GM19025 (cell line): ENCODE data around the gene RABGEF1.
"Not testable (repeated sequence)": the region's sequence is repeated elsewhere in the genome, so short reads cannot be mapped to it uniquely, and the experiment has no call there.

Experiments
- ATAC-seq: cut with Tn5 transposase; IDR thresholded peaks from one replicate; pipeline ENCODE4 v1.9.1; 2021; ENCODE audit warnings: mild to moderate bottlenecking, low read depth, moderate library complexity; ENCODE audit not compliant: unreplicated experiment

The RABGEF1 gene

DNA sequence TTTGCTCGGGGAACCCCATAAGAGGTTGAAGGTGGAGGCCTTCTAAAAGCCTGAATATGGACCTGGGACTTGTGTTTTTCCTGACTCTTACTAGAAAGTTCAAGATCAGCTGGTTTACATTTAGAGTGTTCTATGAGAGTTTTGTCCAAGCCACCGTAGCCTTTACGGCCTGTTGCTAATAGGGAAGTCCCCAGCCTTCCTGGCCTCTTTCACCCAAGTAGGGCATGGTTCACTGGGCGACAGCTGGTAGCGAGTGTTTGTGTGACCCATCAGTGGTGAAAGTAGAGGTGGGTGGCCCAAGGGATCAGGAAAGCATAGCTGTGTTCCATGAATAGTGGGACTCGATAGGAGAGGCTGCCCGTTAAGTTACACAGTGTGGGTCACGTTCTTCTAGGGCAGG is 60.1 kb downstream of the RABGEF1 start:
- no peak for ATAC-seq

DNA sequence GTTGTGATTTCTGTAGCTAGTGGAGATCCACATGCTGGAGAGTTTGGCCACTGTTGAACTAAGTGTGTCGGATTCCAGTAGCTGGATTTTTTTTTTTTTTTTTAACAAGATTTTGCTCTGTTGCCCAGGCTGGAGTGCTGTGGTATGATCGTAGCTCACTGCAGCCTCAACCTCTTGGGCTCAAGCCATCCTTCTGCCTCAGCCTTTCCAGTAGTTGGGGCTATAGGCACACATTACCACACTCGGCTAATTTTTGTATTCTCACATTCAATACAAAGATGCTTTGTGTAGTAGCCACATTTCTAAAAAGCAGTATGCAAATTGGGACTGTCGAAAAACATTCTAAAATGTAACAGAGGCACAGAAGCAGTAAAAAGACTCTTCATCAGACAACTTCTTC is 63.5 kb downstream of the RABGEF1 start:
- no peak for ATAC-seq

DNA sequence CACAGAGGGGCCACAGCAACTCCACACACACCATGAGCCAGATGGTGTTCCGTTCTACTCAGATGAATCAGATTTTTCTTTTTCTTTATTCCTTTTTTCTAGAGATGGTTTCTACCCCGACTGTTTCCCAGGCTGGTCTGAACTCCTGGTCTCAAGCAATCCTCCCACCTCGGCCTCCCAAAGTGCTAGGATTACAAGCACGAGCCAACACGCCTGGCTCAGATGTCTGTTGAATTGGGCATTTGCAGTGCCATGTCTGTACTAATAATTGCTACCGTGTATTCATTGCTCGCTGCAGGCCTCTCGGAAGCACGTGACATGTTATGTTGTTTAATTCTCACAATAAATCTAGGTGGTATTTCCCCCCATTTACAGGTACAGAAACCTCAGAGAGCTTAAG is 67.2 kb downstream of the RABGEF1 start:
- ATAC-seq, result no peak

DNA sequence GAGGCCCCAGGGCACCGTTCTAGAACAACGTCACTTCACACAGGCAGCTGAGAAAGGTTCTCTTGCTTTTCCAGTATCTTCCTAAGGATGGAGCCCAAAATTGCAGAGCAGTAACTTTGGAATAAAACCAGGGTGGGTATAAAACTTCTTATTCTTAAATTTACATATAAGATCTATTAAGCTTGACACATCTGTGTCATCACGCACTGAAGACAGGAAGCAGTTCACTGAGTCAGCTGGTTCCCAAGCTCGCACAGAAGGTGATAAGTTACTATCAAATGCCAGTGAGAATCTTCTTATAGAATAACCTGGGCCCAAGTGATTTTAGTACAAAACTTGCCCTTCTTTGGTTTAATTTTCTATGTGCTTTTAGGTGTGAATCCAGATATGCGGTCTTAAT is 70.2 kb downstream of the RABGEF1 start:
- ATAC-seq, result no peak

DNA sequence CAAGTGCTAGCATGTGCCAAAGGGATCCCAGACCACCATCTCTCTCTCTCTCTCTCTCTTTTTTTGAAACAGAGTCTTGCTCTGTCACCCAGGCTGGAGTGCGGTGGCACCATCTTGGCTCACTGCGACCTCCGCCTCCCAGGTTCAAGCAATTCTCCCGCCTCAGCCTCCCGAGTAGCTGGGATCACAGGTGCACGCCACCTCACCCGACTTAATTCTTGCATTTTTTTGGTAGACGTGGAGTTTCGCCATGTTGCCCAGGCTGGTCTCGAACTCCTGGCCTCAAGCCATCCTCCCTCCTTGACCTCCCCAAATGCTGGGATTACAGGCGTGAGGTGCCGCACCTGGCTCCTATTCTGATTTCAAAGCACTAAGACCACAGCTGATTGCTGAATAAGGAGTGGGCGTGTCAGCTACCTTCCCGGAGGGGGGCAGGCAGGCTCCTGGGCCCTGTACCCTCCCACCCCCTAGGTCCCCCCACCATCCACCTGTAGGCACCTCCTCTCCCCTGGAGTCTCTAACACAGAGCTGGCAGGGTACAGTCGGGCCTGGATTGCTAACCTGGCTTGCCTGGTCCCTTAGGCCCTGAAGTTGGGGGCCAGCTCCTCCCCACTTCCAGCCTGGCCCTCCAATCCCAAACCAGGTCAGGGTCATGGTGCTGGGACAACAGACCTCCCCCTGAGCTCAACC is 74.8 kb downstream of the RABGEF1 start:
- not testable (repeated sequence) for ATAC-seq

DNA sequence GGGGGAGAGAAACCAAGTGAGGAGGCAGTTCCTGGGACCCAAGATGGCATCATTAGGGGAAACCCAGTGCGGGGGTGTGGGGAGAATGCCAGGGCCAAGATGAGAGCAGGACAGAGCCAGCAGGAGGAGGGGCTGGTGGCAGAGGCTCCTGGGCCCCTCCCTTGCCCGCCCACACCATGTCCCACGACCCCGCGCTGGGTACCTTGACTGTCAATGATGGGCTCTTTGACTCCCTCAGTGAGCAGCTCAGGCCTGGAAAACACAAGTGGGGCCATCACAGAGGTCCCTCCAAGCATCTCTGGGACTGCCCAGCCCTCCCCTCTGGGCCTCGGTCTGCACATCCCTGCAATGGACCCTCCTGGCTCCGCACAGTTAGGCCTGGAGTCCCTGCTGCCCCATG is 75.4 kb downstream of the RABGEF1 start:
- ATAC-seq, result no peak

DNA sequence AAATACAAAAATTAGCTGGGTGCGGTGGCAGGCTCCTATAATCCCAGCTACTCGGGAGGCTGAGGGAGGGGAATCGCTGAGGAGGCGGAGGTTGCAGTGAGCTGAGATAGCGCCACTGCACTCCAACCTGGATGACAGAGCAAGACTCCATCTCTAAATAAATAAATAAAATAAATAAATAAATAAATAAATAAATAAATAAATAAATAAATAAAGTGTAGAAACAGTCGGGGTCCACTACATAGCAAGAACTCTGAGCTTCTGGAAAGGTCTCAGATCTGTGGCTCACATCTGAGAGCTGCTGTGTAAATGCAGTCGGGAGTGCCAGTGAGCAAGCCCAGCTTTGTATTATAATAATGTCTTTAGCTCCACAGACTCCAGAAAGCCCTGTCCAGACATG is 76.1 kb downstream of the RABGEF1 start:
- ATAC-seq, result not testable (repeated sequence)

DNA sequence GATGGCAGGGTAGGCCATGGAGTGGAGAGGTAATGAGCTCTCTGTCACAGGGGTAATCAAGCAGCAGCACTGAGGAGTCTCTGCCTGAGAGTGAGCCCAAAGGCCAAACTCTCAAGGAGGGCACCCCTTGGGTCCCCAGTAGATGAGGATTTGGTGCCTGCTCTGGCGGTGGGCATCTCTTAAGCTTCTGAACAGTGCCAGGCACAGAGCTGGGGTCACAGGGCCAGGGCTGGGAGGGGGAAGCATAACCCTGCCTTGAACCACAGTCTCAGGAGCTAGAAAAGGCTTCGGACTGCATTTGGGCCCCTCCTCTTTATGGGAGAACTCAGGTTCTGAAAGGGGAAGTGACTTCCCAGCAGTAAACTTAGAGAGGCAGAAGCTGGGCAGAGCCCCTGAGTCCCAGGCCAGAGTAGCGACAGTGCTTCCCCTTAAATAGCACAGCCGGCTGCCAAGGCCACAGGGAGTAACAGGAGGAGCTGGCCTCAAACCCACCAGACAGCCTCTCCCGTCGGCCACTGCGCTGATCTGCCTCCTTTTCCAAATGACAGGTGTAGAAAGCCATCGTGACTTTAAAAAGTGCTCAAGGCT is 76.8 kb downstream of the RABGEF1 start:
- not testable (repeated sequence) for ATAC-seq

DNA sequence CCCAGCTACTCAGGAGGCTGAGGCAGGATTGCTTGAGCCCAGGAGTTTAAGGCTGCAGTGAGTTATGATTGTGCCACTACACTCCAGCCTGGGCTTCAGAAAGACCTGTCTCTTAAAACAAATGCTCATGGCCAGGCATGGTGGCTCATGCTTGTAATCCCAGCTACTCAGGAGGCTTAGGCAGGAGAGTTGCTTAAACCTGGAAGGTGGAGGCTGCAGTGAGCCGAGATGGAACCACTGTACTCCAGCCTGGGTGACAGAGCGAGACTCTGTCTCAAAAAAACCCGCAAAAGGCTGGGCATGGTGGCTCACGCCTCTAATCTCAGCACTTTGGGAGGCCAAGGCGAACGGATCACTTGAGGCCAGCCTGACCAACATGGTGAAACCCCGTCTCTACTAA is 77.4 kb downstream of the RABGEF1 start:
- not testable (repeated sequence) for ATAC-seq

DNA sequence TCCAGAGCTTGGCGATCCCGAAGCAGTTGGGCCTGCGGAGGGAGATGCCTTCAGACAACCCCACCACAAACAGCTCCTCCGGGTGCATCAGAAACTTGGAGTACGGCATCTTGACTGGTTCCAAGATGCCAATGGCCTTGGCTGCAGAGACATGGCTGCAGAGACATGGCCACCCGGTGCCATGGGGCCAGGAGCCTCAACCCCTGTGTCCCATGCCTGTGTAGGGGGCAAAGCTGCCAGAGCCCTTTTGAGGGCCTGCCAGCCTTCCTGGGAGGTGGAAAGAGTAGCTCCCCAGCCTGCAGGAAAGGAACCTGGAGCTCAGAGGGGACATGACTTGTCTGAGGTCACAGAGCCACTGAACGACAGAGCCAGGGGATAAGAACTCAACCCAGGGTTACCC is 83.5 kb downstream of the RABGEF1 start:
- no peak for ATAC-seq

DNA sequence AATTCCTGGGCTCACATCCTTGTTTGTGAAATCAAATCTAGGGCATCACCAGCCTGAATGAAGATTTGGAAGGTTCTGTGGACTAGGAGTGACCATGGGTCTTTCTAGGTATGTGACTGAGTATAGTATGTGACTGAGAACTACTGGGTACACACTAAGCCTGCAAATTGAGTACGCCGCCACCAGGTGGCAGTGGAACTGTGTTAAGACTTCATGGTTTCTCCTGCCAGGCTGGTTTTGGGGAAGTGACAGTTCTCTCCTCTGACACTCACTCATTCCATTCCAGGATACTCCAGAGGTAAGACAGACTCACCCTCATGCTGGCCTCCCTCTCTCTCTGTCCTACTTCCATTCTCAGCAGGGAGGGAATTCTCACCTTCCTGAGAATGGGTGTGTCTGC is 85.0 kb downstream of the RABGEF1 start:
- not testable (repeated sequence) for ATAC-seq

DNA sequence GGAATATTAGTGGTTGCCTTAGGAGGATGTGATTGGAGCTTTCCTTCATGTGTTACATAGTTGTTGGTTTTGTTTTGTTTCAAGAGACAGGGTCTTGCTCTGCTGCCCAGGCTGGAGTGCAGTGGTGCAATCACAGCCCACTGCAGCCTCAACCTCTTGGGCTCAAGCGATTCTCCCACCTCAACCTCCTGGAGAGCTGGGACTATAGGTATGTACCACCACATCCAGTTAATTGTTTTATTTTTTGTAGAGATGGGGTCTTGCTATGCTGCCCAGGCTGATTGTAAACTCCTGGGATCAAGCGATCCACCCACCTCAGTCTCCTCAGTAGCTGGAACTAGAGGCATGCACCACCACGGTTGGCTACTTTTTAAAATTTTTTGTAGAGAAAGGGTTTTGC is 86.1 kb downstream of the RABGEF1 start:
- no peak for ATAC-seq

DNA sequence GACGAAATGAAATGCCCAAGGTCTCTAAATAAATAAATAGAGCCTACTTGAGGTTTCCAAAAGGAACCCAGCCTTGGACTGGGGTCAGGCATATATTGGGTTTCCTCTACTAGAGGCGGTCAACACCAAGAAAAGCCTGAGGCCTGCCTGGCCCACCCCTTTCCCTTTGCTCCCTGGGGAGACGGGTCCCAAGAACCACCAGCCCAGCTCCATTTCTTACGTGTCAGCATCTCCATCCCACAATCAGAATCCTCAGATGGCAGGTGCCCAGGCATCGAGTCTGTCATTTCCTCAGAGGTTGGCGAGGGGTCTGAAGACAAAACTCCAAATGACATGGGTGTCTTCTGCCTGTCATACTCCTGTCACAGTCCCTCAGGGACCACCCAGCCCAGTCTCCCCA is 90.4 kb downstream of the RABGEF1 start:
- ATAC-seq, result not testable (repeated sequence)

DNA sequence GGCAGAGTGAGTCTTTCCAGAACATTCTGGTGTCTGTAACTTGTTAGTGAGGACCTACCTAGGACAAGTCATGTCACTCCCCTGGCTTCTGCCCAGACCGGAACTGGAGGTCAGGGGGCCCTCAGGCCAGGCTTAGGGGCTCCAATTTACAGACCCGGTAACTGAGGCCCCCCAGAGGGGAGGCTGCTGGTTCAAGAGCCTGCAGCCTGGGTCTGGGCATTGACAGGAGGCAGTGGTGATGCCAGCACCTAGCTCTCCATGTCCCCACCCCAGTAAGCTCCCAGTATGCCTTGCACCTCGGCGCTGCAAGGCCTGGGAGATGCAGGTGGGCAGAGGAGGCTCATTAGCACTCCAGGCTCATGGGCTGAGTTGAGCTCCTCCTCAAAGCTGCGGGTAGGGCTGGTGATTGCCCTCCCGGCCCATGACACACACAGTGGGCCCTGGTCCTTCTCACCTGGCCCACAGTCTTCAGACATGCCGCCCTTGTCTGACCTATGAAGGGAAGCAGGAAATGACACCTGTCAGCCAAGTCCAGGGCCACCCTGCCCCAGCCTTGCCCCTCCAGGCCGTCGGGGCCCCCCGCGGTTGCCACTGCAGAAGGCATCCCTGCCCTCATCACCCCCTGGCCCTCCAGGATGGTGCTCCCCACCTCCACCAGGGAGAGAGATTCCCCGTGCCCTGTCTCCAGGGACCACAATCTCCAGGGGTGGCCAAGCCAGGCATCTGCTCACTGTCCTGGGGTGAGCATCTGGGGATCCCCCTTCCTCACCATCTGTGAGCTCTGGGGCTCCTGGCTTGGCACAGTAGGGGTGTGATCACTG is 92.2 kb downstream of the RABGEF1 start:
- no peak for ATAC-seq

DNA sequence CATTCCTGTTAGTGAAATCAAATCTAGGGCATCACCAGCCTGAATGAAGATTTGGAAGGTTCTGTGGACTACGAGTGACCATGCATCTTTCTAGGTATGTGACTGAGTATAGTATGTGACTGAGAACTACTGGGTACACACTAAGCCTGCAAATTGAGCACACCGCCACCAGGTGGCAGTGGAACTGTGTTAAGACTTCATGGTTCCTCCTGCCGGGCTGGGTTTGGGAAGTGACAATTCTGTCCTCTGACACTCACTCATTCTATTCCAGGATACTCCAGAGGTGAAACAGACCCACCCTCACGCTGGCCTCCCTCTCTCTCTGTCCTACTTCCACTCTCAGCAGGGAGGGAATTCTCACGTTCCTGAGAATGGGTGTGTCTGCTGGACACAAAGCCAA is 96.5 kb downstream of the RABGEF1 start:
- no peak for ATAC-seq

DNA sequence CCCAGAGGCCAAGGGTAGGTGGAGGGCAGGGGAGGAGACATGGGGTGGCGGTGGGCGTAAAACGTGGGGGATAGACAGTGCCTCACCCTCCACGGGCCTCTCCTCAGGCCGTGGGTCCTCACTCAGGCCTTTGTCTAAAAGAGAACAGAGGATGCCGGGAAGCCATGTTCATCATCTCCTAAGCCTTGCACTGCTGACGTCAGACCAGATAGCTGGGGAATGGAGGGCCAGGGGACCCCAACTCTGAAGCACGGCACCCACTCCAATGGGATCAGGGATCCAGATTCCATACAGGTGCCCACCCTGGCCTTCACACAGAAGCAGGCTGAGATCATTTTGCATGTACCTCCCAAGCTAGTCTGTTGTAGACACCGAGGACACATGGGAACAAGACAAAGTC is 97.1 kb downstream of the RABGEF1 start:
- ATAC-seq, result no peak

DNA sequence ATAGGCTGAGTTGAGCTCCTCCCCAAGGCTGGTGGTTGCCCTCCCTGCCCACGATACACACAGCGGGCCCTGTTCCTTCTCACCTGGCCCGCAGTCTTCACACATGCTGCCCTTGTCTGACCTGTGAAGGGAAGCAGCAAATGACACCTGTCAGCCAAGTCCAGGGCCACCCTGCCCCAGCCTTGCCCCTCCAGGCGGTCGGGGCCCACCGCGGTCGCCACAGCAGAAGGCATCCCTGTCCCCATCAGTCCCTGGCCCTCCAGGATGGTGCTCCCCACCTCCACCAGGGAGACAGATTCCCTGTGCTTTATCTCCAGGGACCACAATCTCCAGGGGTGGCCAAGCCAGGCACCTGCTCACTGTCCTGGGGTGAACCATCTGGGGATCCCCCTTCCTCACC is 99.3 kb downstream of the RABGEF1 start:
- ATAC-seq, result no peak

DNA sequence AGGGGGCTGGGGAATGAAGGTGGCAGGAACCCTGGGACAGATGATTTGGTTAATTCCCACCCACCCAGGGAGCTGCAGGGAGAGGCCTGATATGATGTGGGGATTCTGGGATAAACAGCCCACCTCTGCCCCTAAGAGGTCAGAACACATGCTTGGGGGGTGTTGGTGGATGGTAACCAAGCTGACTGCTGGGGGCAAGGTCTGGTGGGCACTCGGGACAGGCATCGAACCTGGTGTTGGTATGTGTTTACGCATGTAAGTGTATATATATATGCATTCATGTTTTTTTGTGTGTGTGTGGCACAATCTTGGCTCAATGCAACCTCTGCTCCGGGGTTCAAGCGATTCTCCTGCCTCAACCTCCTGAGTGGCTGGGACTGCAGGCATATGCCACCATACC is 99.8 kb downstream of the RABGEF1 start:
- no peak for ATAC-seq

DNA sequence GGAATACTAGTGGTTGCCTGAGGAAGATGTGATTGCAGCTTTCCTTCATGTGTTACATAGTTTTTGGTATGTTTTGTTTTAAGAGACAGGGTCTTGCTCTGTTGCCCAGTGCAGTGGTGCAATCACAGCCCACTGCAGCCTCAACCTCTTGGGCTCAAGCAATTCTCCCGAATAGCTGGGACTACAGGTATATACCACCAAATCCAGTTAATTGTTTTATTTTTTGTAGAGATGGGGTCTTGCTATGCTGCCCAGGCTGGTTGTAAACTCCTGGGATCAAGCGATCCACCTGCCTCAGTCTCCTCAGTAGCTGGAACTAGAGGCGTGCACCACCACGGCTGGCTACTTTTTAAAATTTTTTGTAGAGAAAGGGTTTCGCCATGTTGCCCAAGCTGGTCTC is 101.4 kb downstream of the RABGEF1 start:
- no peak for ATAC-seq

DNA sequence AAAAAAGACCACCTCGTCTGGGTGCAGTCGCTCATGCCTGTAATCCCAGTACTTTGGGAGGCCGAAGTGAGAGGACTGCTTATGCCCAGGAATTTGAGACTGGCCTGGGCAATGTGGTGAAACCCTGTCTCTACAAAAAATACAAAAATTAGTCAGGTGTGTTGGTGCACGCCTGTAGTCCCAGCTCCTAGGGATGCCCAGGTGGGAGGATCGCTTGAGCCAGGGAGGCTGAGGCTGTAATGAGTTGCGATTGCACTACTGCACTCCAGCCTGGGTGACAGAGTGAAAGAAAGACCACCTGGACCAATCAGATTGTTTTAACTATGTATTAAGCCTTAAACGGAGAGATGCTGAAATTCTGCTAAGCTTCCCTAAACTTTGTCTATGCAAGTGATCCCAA is 103.0 kb downstream of the RABGEF1 start:
- ATAC-seq, result not testable (repeated sequence)

DNA sequence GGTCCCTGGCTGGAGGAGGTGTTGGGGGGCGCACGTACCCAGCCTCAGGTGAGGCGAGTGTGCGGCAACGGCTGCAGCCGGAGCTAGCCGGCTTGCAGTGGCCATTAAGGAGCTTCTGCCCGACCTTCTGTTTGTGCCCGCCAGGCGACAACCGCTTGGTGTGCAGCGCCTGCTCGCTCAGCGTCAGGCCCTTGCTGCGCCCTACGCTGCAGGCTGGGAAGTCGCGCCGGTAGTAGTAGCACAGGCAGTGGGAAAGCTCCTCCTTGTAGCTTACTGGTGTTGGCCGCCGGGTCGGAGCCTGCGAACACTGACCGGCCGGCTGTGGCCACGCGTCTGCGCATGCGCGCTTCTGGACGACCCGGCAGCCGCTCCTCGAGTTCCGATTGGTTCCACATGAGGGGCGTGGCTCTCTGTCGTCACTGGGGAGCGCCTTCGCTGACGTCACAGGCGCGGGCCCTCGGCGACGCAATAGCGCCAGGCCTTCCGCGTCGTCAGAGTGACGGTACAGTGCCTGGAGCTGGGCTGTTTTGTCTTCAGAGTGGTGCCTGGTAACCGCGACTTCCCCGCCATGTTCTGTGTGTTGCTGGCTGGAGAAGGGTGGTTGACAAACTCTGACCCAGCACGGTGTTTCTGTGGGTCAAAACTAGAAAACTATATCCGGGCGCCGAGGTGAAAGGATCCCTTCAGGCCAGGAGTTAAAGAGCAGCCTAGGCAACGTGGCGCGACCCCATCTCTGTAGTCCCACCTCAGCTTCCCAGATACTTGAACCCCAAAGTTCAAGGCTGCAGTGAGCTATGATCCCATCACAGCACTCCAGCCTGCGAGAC is 104.2 kb downstream of the RABGEF1 start:
- peak; percentile 90 for ATAC-seq
